Thoracic aorta (tissue), 2 donors: ENCODE results near the gene MYOM3. TPM values are rescaled to one million over a fixed set of nuclear protein-coding genes. Genes with fewer than 3 reads are reported as not detected.

Experiments used
- ATAC-seq: fragments of 150-250 bp; one replicate; pipeline ENCODE4 v1.8.0; 2017; ENCODE audit warnings: low read depth; ENCODE audit not compliant: insufficient number of reproducible peaks, low FRiP score
- DNase-seq: peaks from one replicate; pipeline ENCODE4 v3.0.0-alpha.2; 2020; ENCODE audit warnings: low spot score
- H3K27ac ChIP-seq, 2 donors: fragments of 200-600 bp; sonication (generic); 1 replicate in 1 of 2; 2 replicates in 1 of 2; pipeline ENCODE4 v1.5.1; 2016; ENCODE audit warnings: mild to moderate bottlenecking in 2 of 2, moderate library complexity in 2 of 2
- H3K27me3 ChIP-seq: fragments of 200-600 bp; sonication (generic); replicated peaks from 2 replicates; pipeline ENCODE4 v1.6.0; 2016; ENCODE audit warnings: mild to moderate bottlenecking; ENCODE audit not compliant: insufficient read depth
- H3K36me3 ChIP-seq: fragments of 200-600 bp; sonication (generic); one replicate; pipeline ENCODE4 v1.5.1; 2016
- H3K4me1 ChIP-seq, 2 donors: fragments of 200-600 bp; sonication (generic); 1 replicate in 1 of 2; 2 replicates in 1 of 2; pipeline versions ENCODE4 v1.5.1 to v1.6.0; 2016; ENCODE audit warnings: low read depth in 2 of 2, mild to moderate bottlenecking in 1 of 2; ENCODE audit not compliant: control insufficient read depth in 1 of 2
- H3K4me3 ChIP-seq: fragments of 200-600 bp; sonication (generic); 2 replicates; pipeline ENCODE4 v1.5.1; 2016; ENCODE audit warnings: mild to moderate bottlenecking
- H3K9me3 ChIP-seq: fragments of 200-600 bp; sonication (generic); 2 replicates; pipeline ENCODE4 v1.5.1; 2016
- CTCF ChIP-seq: fragments of 200-600 bp; sonication (generic); IDR thresholded peaks from one replicate; pipeline ENCODE4 v1.5.1; 2019; ENCODE audit warnings: antibody characterized with exemption
- total RNA-seq, 2 donors: library from RNA; depleted of rRNA; stranded (reverse); fragments of >200 nt; gene quantifications; one replicate each; pipeline versions ENCODE4 v1.1.0 to v1.2.3, GENCODE V29; 2016

The MYOM3 gene
- total RNA-seq, 2 donors from 2014 or later = 1.5 to 1.6 TPM

- TF ChIP-seq CTCF = no peak
Observed at GRCh38 chr1:24089743-24090555, 22.0 kb downstream of the MYOM3 start.

DNA sequence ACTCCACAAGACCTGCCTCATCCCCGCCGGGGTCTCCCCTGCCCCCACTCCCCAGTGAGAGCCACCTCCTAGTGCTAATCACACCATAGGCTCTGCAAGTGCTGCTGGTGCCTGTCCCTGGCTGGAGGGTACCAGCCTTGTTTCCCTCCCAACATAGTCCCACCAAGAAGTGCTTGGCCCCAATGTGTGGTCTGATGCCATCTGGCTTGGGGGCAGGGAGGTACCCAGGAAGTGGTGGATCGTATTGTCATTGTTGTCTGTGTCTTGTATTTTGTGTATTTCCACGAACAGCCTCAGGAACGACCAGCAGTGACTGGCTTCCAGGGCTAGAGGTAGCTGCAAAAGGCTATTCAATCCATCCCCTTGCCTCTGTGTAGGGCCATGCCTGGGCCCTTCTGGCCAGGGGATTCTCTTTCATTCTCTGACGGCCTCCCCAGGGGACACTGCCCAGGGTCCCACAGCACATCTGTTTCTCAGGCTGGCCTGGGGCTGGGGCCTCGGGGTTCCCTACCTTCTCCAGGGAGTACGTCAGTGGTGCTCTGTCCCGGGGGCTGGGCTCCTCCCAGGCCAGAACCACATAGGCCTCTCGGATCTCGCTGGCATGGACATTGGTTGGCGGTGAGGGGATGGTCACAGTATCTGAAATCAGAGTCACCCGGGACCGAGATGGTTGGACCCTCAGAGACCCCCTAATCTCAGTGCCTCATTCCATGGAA is 22.8 kb downstream of the MYOM3 start:
- H3K9me3 ChIP-seq = no peaks in the 10 kb centered on the region
- ATAC-seq = no peak
- no peak for DNase-seq

More at GRCh38 chr1:24089743-24090555, 22.0 kb downstream of the MYOM3 start:
- H3K4me3 ChIP-seq = no peak overlapping the region
- no peak overlapping the region for H3K27ac ChIP-seq
- no peaks in the 10 kb centered on the region for H3K36me3 ChIP-seq
- ATAC-seq (no peak), DNase-seq (no peak)
- no peaks in the 10 kb centered on the region for H3K27me3 ChIP-seq
- H3K9me3 ChIP-seq = no peaks in the 10 kb centered on the region
- H3K4me1 ChIP-seq = no peaks in the 10 kb centered on the region

DNA sequence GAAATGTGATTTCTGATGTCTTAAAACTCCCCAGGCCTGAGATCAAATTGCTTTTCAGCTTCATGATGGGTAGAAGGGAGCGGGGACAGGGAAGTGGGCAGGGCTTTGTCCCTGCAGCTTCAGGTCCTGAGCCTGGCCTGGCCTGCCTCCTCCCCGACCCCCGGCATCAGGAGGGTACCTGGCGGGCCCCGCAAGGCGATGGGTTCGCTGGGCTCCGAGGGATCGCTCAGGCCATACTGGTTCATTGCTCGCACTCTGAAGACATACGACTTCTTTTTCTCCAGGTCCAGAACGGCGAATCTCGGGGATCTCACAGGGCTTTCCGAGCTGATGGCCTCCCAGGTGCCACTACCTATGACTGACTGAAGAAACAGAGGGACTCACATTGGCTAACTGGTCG is 25.5 kb downstream of the MYOM3 start:
- ATAC-seq = no peak

More for the DNA sequence above, 22.8 kb downstream of the MYOM3 start:
- no peaks in the 10 kb centered on the region for H3K27me3 ChIP-seq
- no peaks in the 10 kb centered on the region for H3K4me1 ChIP-seq
- no peak overlapping the region for H3K27ac ChIP-seq
- no peak for TF ChIP-seq CTCF
- no peaks in the 10 kb centered on the region for H3K36me3 ChIP-seq
- H3K4me3 ChIP-seq = no peak overlapping the region

DNA sequence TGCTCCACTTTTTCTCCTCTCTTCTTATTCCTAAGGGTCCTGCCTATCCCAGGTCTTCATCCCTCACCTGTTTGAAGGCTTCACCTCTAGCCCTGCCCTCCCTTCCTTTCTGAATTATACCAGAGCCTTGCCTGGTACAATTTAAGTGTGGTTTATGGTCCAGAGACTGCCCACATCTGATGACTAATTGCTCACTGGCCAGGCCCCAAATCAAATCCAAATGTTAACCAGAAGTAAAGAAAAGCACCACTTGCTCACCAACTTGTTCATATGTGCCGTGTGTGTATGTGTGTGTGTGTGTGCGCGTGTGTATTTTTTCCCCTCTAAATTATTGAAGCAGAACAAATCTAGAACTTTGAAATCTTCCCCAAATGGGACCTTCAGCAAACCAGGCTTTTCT is 26.4 kb downstream of the MYOM3 start:
- ATAC-seq = no peak
- no peak overlapping the region for H3K4me3 ChIP-seq
- H3K9me3 ChIP-seq = no peaks in the 10 kb centered on the region
- H3K4me1 ChIP-seq = no peaks in the 10 kb centered on the region
- no peak overlapping the region for H3K27ac ChIP-seq
- H3K27me3 ChIP-seq = no peaks in the 10 kb centered on the region
- no peak for DNase-seq
- no peak for TF ChIP-seq CTCF
- H3K36me3 ChIP-seq = no peaks in the 10 kb centered on the region

More for the DNA sequence above, 25.5 kb downstream of the MYOM3 start:
- Histone ChIP-seq H3K27me3 (no peaks in the 10 kb centered on the region), H3K9me3 (no peaks in the 10 kb centered on the region), H3K4me1 (no peaks in the 10 kb centered on the region), H3K27ac (no peak overlapping the region), H3K36me3 (no peaks in the 10 kb centered on the region), H3K4me3 (no peak overlapping the region)
- TF ChIP-seq CTCF = no peak
- DNase-seq = no peak

- Histone ChIP-seq H3K4me3 (no peak overlapping the region), H3K27me3 (no peaks in the 10 kb centered on the region), H3K4me1 (no peaks in the 10 kb centered on the region), H3K36me3 (no peaks in the 10 kb centered on the region), H3K27ac (no peak overlapping the region), H3K9me3 (no peaks in the 10 kb centered on the region)
- DNase-seq (no peak), ATAC-seq (no peak)
- no peak for TF ChIP-seq CTCF
Observed at GRCh38 chr1:24085007-24085406, 26.9 kb downstream of the MYOM3 start.
